Measurements from ENCODE around the gene GSTCD. TPM values are rescaled to one million over a fixed set of nuclear protein-coding genes. Genes with fewer than 3 reads are reported as not detected.

The GSTCD gene
- total and polyA plus RNA-seq, 2 donors: 3.7 to 24.2 TPM

DNA sequence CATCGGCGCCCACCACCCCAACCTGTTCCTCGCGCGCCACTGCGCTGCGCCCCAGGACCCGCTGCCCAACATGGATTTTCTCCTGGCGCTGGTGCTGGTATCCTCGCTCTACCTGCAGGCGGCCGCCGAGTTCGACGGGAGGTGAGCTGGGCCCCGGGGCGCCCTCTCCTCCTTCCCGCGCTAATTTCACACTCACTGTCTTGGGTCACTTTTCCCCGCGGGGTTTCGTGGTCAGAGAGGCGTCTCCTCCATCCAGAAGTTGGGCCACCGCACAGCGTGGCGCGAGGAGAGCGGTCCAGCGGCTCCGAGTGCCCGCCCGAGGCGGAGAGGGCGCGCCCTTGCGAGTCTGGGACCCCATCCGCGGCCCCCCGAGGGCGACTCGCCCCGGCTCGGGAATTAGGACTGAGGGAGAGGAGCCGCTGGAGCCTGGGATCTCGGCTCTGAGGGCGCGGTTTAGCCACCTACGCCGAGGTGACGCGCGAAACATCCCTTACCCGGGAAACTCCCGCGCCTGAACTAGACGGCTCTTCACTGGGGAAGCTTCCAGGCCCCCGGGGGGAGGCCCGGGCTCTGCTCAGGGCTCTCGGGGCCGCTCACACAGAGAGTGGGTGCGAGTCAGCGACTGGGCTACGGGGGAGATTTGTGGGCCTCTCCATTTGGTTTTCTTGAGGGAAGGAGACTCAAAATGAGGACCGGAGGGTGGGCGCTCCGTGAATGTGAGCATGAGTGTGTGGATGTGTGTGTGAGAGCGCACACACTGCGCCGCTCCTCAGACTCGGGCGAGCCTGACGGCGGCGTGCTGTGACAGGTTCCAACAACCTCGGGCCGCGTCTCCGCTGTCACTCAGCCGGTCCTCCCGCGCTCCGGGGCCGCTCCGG is 187.2 kb downstream of the GSTCD start:
- no peak for DNase-seq (ENCODE audit: extremely low spot score)
- H3K4me3 ChIP-seq (ENCODE audit: low read depth, low read length): peak overlapping the region; percentile 56
- under 1% methylated on average over 84 of the region's 84 CpGs for WGBS
- no peaks in the 10 kb centered on the region for H3K4me1 ChIP-seq (ENCODE audit: insufficient read depth)
- H3K36me3 ChIP-seq (ENCODE audit: insufficient read depth): no peaks in the 10 kb centered on the region
- no peak overlapping the region for H3K27ac ChIP-seq (ENCODE audit: low read depth)

DNA sequence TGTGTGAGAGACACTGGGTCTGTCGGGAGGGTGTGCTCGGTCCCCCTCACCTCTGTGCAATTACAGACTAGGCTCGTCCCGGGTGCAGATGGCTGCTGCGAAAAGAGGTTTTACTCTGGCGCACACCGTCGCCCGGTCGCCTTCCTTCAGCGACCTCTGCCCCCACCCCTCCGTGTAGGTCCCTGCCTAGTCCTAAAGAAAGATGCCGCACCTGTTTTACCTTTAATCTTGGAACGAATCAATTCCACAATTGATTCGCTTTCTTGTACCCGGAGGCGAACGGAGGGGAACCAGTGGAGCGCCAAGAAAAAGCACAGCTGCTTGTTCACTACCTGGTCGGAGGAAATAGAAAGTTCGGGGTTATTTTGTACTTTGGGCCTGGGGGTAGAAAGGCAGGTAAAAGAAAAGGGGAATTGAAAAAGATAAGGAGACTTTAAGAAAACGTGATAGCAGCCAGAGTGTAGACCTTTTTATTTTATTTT is 187.9 kb downstream of the GSTCD start:
- DNase-seq (ENCODE audit: extremely low spot score): no peak
- Histone ChIP-seq H3K36me3 (ENCODE audit: insufficient read depth) (no peaks in the 10 kb centered on the region), H3K4me1 (ENCODE audit: insufficient read depth) (no peaks in the 10 kb centered on the region), H3K27ac (ENCODE audit: low read depth) (no peak overlapping the region), H3K4me3 (ENCODE audit: low read depth, low read length) (peak overlapping the region; percentile 56)
- WGBS: 13% methylated on average over 22 of the region's 22 CpGs

Other genes with a start within 250 kb of the GSTCD start
- 124 TPM for gene PPA2, start 234.7 kb upstream of the GSTCD start, total RNA-seq
- 69.9 TPM for gene PPA2, start 234.7 kb upstream of the GSTCD start, polyA plus RNA-seq
- gene ARHGEF38, start 156.2 kb upstream of the GSTCD start, total RNA-seq: 0.69 TPM
- gene ARHGEF38, start 156.2 kb upstream of the GSTCD start, polyA plus RNA-seq: not detected
- gene INTS12, start 95 bp upstream of the GSTCD start, total RNA-seq: 18.1 TPM
- gene INTS12, start 95 bp upstream of the GSTCD start, polyA plus RNA-seq: 18.6 TPM
- gene NPNT, start 186.7 kb downstream of the GSTCD start, total RNA-seq: 50.6 TPM
- gene NPNT, start 186.7 kb downstream of the GSTCD start, polyA plus RNA-seq: 13.0 TPM